K562 (cell line): ENCODE results near the gene AGRN. TPM values are rescaled to one million over a fixed set of nuclear protein-coding genes. Genes with fewer than 3 reads are reported as not detected.

ENCODE experiments used
- MAX ChIP-seq: sonication (generic); formaldehyde crosslinking; IDR thresholded peaks from 2 replicates; pipeline ENCODE4 v1.9.0; 2022; ENCODE audit warnings: mild to moderate bottlenecking, missing genetic modification reagents
- MCM5 ChIP-seq: fragments of 450-650 bp; IDR thresholded peaks from 2 replicates; pipeline ENCODE4 v1.6.1; 2016; ENCODE audit warnings: low read depth
- TCFL5 ChIP-seq: fragments of 250-450 bp; sonication (Bioruptor Pico); conservative IDR thresholded peaks from 2 replicates; pipeline ENCODE4 v1.6.1; 2021; ENCODE audit warnings: mild to moderate bottlenecking, moderate library complexity, matching md5 sums
- VEZF1 ChIP-seq: fragments of 200-800 bp; sonication (Bioruptor generic); IDR thresholded peaks from 2 replicates; pipeline ENCODE4 v1.6.1; 2017; ENCODE audit warnings: missing genetic modification characterization, missing compliant biosample characterization
- ZBED1 ChIP-seq: IDR thresholded peaks from 2 replicates; pipeline ENCODE4 v1.6.1; 2014
- ZNF12 ChIP-seq: sonication (generic); formaldehyde crosslinking; IDR thresholded peaks from 2 replicates; pipeline ENCODE4 v1.4.0; 2020; ENCODE audit warnings: mild to moderate bottlenecking, missing genetic modification reagents
- ZNF407 ChIP-seq: fragments of 450-650 bp; IDR thresholded peaks from 2 replicates; pipeline ENCODE4 v1.6.1; 2016; ENCODE audit warnings: low read depth
- polyA plus RNA-seq, 8 experiments: library from polyadenylated mRNA; depleted of rRNA in 4 of 8; stranded (reverse) in 5 of 8; unstranded in 3 of 8; fragments of >200 nt; fragmentation: Nextera tagmentation in 2 of 8; fragmentation: Illumina TruSeq in 1 of 8; extraction: Ambion mirVana in 2 of 8; extraction: Trizol in 1 of 8; gene quantifications; 2 replicates each; pipeline versions ENCODE4 v1.2.1 to v1.2.3, GENCODE V29; 2011 to 2014; ENCODE audit warnings: inconsistent platforms in 1 of 8, missing spikeins in 1 of 8
- total RNA-seq, 7 experiments: library from RNA; depleted of rRNA in 6 of 7; stranded (reverse); fragments of >200 nt in 6 of 7; fragmentation: Illumina TruSeq in 2 of 7; extraction: Trizol in 2 of 7; gene quantifications; 2 replicates each; pipeline versions ENCODE4 v1.2.1 to v1.2.3, GENCODE V29; 2011 to 2021; ENCODE audit warnings: low replicate concordance in 1 of 7
- TF ChIP-seq, protein P1 (sequence below): sonication (generic); IDR thresholded peaks from 2 replicates; pipeline ENCODE4 v1.6.1; 2016

AGRN gene
- total and polyA plus RNA-seq, 9 of the 15 experiments (the other 6 are each of a cell fraction or from before 2014, with no cell fraction given) = 0.04 to 111 (median 18.1) TPM

DNA sequence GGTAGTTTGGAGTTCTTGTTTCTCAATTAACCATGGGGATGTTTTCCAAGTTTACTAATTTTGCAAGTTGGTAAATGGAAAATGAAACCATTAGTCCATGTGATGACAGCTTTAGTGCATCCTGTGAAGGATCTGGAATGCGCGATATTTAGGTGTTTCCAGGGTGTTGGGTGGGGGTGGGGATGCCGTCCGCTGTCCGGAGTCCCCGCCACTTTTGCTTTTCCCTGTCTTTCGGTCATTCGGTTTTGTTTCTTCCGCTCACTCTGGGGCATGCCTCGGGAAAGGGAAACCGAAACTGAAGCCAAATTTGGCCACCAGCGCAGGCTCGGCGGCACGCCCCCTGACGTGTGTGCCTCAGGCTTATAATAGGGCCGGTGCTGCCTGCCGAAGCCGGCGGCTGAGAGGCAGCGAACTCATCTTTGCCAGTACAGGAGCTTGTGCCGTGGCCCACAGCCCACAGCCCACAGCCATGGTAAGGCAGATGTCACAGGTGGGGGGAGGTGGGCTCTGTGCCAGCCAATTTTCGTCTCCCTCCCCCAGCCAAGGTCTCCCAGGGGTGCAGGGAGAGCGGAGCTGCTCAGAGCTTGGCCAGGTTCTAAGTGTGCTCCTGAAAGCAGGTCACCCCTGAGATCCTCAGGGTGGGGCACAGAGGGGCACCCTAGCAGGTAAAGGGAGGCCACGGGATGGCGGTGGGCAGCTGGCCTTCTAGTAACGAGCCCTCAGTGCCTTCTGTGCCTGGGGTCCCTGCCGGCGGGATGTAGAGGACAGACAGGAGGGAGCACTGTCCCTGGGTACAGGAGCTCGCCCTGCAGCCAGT is 6.6 kb upstream of the AGRN start, which contains the start of gene ISG15 (continued):
- TF ChIP-seq ZNF407 (no peak), VEZF1 (CRISPR knock-in tag) (peak; percentile 45), MCM5 (no peak), ZBED1 (no peak), MAX (peak; percentile 80), TCFL5 (CRISPR knock-in tag) (no peak), ZNF12 (CRISPR knock-in tag) (no peak)
- TF ChIP-seq, protein P1, sequence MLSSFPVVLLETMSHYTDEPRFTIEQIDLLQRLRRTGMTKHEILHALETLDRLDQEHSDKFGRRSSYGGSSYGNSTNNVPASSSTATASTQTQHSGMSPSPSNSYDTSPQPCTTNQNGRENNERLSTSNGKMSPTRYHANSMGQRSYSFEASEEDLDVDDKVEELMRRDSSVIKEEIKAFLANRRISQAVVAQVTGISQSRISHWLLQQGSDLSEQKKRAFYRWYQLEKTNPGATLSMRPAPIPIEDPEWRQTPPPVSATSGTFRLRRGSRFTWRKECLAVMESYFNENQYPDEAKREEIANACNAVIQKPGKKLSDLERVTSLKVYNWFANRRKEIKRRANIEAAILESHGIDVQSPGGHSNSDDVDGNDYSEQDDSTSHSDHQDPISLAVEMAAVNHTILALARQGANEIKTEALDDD = peak; percentile 44; the same call in 1 of the 2 replicates
